ENCODE data around the gene EIF4E1B.

DNA sequence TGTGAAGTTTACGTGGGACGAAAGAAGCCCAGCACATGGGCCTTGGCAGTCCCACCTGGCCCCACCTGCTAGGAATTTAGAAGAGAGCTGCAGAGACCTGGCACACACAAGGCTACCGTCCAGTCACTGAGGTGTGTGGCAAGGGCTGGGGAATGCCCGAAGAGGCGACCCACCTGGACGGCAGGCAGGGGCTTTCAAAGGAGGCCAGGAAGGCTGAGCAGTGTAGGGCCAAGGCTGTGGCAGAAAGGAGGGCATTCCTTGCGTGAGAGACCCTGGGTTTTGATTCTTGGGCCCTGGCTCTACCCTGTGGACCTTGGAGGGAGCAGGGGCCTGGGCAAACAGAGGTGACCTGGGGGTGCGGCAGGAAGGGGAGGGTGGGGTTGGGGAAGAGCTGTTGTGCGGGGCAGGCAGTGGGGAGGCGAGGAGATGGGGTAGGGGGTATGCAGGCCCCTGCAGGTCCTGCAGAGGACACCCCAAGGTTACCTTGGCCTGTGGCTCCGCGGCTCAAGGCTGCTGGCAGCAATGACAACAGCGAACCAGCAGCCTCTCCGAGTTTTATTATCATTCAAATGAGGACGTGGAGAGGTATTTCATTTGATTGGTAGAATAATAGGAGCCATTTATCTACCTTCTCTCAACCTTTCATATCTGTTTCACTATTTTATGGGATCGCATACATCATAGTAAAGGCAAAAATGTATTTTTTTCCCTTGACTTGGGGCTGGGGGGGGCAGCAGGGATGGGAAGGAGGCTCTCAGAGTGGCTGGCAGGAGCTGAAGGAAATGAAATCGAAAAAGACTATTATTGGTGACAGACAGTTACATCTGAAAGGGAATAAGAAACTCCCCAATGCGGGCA, 41.6 kb downstream of the EIF4E1B start:
- TF ChIP-seq POLR2AphosphoS5 (IDR thresholded peaks at IDR 0.05; ENCODE audit: low read depth) (no peak), EZH2 (IDR thresholded peaks at IDR 0.05; ENCODE audit: low read depth, unreplicated experiment) (no peak), EZH2phosphoT487 (IDR thresholded peaks at IDR 0.05; ENCODE audit: unreplicated experiment) (no peak), ZNF114 (CRISPR knock-in tag; IDR thresholded peaks at IDR 0.05) (no peak), CREB1 (CRISPR knock-in tag; IDR thresholded peaks at IDR 0.05; ENCODE audit: low read depth) (no peak), STAT1 (IDR thresholded peaks at IDR 0.05; ENCODE audit: unreplicated experiment) (no peak)
- TF ChIP-seq, protein P1, sequence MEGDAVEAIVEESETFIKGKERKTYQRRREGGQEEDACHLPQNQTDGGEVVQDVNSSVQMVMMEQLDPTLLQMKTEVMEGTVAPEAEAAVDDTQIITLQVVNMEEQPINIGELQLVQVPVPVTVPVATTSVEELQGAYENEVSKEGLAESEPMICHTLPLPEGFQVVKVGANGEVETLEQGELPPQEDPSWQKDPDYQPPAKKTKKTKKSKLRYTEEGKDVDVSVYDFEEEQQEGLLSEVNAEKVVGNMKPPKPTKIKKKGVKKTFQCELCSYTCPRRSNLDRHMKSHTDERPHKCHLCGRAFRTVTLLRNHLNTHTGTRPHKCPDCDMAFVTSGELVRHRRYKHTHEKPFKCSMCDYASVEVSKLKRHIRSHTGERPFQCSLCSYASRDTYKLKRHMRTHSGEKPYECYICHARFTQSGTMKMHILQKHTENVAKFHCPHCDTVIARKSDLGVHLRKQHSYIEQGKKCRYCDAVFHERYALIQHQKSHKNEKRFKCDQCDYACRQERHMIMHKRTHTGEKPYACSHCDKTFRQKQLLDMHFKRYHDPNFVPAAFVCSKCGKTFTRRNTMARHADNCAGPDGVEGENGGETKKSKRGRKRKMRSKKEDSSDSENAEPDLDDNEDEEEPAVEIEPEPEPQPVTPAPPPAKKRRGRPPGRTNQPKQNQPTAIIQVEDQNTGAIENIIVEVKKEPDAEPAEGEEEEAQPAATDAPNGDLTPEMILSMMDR (conservative IDR thresholded peaks at IDR 0.05; ENCODE audit: low read depth in 2 of 2), result 0 out of 4 replicates have a peak, but pooled peaks of 1 of the 2 experiments have one; percentile 11
- TF ChIP-seq, protein P2, sequence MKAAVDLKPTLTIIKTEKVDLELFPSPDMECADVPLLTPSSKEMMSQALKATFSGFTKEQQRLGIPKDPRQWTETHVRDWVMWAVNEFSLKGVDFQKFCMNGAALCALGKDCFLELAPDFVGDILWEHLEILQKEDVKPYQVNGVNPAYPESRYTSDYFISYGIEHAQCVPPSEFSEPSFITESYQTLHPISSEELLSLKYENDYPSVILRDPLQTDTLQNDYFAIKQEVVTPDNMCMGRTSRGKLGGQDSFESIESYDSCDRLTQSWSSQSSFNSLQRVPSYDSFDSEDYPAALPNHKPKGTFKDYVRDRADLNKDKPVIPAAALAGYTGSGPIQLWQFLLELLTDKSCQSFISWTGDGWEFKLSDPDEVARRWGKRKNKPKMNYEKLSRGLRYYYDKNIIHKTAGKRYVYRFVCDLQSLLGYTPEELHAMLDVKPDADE (IDR thresholded peaks at IDR 0.05), result no peak
- TF ChIP-seq, protein P3, sequence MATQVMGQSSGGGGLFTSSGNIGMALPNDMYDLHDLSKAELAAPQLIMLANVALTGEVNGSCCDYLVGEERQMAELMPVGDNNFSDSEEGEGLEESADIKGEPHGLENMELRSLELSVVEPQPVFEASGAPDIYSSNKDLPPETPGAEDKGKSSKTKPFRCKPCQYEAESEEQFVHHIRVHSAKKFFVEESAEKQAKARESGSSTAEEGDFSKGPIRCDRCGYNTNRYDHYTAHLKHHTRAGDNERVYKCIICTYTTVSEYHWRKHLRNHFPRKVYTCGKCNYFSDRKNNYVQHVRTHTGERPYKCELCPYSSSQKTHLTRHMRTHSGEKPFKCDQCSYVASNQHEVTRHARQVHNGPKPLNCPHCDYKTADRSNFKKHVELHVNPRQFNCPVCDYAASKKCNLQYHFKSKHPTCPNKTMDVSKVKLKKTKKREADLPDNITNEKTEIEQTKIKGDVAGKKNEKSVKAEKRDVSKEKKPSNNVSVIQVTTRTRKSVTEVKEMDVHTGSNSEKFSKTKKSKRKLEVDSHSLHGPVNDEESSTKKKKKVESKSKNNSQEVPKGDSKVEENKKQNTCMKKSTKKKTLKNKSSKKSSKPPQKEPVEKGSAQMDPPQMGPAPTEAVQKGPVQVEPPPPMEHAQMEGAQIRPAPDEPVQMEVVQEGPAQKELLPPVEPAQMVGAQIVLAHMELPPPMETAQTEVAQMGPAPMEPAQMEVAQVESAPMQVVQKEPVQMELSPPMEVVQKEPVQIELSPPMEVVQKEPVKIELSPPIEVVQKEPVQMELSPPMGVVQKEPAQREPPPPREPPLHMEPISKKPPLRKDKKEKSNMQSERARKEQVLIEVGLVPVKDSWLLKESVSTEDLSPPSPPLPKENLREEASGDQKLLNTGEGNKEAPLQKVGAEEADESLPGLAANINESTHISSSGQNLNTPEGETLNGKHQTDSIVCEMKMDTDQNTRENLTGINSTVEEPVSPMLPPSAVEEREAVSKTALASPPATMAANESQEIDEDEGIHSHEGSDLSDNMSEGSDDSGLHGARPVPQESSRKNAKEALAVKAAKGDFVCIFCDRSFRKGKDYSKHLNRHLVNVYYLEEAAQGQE (IDR thresholded peaks at IDR 0.05; ENCODE audit: unreplicated experiment), result no peak
- TF ChIP-seq, protein P4, sequence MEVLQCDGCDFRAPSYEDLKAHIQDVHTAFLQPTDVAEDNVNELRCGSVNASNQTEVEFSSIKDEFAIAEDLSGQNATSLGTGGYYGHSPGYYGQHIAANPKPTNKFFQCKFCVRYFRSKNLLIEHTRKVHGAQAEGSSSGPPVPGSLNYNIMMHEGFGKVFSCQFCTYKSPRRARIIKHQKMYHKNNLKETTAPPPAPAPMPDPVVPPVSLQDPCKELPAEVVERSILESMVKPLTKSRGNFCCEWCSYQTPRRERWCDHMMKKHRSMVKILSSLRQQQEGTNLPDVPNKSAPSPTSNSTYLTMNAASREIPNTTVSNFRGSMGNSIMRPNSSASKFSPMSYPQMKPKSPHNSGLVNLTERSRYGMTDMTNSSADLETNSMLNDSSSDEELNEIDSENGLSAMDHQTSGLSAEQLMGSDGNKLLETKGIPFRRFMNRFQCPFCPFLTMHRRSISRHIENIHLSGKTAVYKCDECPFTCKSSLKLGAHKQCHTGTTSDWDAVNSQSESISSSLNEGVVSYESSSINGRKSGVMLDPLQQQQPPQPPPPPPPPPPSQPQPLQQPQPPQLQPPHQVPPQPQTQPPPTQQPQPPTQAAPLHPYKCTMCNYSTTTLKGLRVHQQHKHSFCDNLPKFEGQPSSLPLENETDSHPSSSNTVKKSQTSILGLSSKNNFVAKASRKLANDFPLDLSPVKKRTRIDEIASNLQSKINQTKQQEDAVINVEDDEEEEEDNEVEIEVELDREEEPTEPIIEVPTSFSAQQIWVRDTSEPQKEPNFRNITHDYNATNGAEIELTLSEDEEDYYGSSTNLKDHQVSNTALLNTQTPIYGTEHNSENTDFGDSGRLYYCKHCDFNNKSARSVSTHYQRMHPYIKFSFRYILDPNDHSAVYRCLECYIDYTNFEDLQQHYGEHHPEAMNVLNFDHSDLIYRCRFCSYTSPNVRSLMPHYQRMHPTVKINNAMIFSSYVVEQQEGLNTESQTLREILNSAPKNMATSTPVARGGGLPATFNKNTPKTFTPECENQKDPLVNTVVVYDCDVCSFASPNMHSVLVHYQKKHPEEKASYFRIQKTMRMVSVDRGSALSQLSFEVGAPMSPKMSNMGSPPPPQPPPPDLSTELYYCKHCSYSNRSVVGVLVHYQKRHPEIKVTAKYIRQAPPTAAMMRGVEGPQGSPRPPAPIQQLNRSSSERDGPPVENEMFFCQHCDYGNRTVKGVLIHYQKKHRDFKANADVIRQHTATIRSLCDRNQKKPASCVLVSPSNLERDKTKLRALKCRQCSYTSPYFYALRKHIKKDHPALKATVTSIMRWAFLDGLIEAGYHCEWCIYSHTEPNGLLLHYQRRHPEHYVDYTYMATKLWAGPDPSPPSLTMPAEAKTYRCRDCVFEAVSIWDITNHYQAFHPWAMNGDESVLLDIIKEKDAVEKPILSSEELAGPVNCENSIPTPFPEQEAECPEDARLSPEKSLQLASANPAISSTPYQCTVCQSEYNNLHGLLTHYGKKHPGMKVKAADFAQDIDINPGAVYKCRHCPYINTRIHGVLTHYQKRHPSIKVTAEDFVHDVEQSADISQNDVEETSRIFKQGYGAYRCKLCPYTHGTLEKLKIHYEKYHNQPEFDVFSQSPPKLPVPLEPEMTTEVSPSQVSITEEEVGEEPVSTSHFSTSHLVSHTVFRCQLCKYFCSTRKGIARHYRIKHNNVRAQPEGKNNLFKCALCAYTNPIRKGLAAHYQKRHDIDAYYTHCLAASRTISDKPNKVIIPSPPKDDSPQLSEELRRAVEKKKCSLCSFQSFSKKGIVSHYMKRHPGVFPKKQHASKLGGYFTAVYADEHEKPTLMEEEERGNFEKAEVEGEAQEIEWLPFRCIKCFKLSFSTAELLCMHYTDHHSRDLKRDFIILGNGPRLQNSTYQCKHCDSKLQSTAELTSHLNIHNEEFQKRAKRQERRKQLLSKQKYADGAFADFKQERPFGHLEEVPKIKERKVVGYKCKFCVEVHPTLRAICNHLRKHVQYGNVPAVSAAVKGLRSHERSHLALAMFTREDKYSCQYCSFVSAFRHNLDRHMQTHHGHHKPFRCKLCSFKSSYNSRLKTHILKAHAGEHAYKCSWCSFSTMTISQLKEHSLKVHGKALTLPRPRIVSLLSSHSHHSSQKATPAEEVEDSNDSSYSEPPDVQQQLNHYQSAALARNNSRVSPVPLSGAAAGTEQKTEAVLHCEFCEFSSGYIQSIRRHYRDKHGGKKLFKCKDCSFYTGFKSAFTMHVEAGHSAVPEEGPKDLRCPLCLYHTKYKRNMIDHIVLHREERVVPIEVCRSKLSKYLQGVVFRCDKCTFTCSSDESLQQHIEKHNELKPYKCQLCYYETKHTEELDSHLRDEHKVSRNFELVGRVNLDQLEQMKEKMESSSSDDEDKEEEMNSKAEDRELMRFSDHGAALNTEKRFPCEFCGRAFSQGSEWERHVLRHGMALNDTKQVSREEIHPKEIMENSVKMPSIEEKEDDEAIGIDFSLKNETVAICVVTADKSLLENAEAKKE (CRISPR knock-in tag; IDR thresholded peaks at IDR 0.05), result no peak
